Measurements from ENCODE around the gene ANO4.

ANO4 gene

GRCh38 chr12:101013993-101014392 is 219.4 kb downstream of the ANO4 start:
- Mint-ChIP-seq H3K27me3 (no peaks in the 10 kb centered on the region), H3K4me3 (no peak overlapping the region), H3K4me1 (no peaks in the 10 kb centered on the region), H3K27ac (no peak overlapping the region), H3K9me3 (peaks cover 13 to 15% of the 10 kb centered on the region in 2 donors), H3K36me3 (no peaks in the 10 kb centered on the region)
- DNase-seq, result no peak
- ATAC-seq (replicated peaks), result no peak

GRCh38 chr12:101015044-101015443 is 220.5 kb downstream of the ANO4 start:
- Mint-ChIP-seq H3K27ac (no peak overlapping the region), H3K36me3 (no peaks in the 10 kb centered on the region), H3K9me3 (peaks cover 6 to 8% of the 10 kb centered on the region in 2 donors), H3K4me3 (no peak overlapping the region), H3K4me1 (no peaks in the 10 kb centered on the region), H3K27me3 (no peaks in the 10 kb centered on the region)
- no peak for ATAC-seq (replicated peaks)
- DNase-seq, result no peak

- H3K36me3 Mint-ChIP-seq, result no peaks in the 10 kb centered on the region
- H3K9me3 Mint-ChIP-seq, result peaks cover 0 to 7% of the 10 kb centered on the region in 2 donors
Observed at GRCh38 chr12:101018540-101018939, 224.0 kb downstream of the ANO4 start.

GRCh38 chr12:101019201-101019600 is 224.6 kb downstream of the ANO4 start:
- Mint-ChIP-seq H3K4me3 (no peak overlapping the region), H3K4me1 (no peaks in the 10 kb centered on the region), H3K36me3 (no peaks in the 10 kb centered on the region), H3K27ac (no peak overlapping the region), H3K9me3 (peaks cover 0 to 7% of the 10 kb centered on the region in 2 donors), H3K27me3 (no peaks in the 10 kb centered on the region)
- no peak for ATAC-seq (replicated peaks)
- DNase-seq, result no peak

More at GRCh38 chr12:101018540-101018939, 224.0 kb downstream of the ANO4 start:
- ATAC-seq (replicated peaks) (no peak), DNase-seq (no peak)
- Mint-ChIP-seq H3K4me1 (no peaks in the 10 kb centered on the region), H3K4me3 (no peak overlapping the region), H3K27ac (no peak overlapping the region), H3K27me3 (no peaks in the 10 kb centered on the region)

- ATAC-seq (replicated peaks) (no peak), DNase-seq (no peak)
- no peaks in the 10 kb centered on the region for H3K36me3 Mint-ChIP-seq
Observed at GRCh38 chr12:101019667-101020066, 225.1 kb downstream of the ANO4 start.

GRCh38 chr12:101021442-101021841 is 226.9 kb downstream of the ANO4 start:
- no peaks in the 10 kb centered on the region for H3K27me3 Mint-ChIP-seq
- H3K36me3 Mint-ChIP-seq, result no peaks in the 10 kb centered on the region
- no peaks in the 10 kb centered on the region for H3K4me1 Mint-ChIP-seq
- ATAC-seq (replicated peaks) (no peak), DNase-seq (no peak)
- no peak overlapping the region for H3K4me3 Mint-ChIP-seq
- H3K27ac Mint-ChIP-seq, result no peak overlapping the region
- peaks cover 0 to 5% of the 10 kb centered on the region in 2 donors for H3K9me3 Mint-ChIP-seq

More at GRCh38 chr12:101019667-101020066, 225.1 kb downstream of the ANO4 start:
- H3K4me1 Mint-ChIP-seq, result no peaks in the 10 kb centered on the region
- no peaks in the 10 kb centered on the region for H3K27me3 Mint-ChIP-seq
- no peak overlapping the region for H3K27ac Mint-ChIP-seq
- H3K9me3 Mint-ChIP-seq, result peaks cover 0 to 7% of the 10 kb centered on the region in 2 donors
- H3K4me3 Mint-ChIP-seq, result no peak overlapping the region

- Mint-ChIP-seq H3K4me3 (no peak overlapping the region), H3K27me3 (no peaks in the 10 kb centered on the region), H3K4me1 (no peaks in the 10 kb centered on the region), H3K27ac (no peak overlapping the region), H3K36me3 (no peaks in the 10 kb centered on the region), H3K9me3 (peaks cover 0 to 5% of the 10 kb centered on the region in 2 donors)
- DNase-seq (no peak), ATAC-seq (replicated peaks) (no peak)
Observed at GRCh38 chr12:101021911-101022388, 227.4 kb downstream of the ANO4 start.

GRCh38 chr12:101027200-101027599 is 232.6 kb downstream of the ANO4 start:
- no peak for DNase-seq
- Mint-ChIP-seq H3K9me3 (peaks cover 27 to 31% of the 10 kb centered on the region in 2 donors), H3K4me1 (no peaks in the 10 kb centered on the region), H3K27ac (no peak overlapping the region), H3K4me3 (no peak overlapping the region), H3K36me3 (peaks cover 2 to 8% of the 10 kb centered on the region in 2 donors), H3K27me3 (peaks cover 0 to 5% of the 10 kb centered on the region in 2 donors)
- ATAC-seq (replicated peaks), result no peak

GRCh38 chr12:101027816-101028215 is 233.2 kb downstream of the ANO4 start:
- no peak overlapping the region for H3K27ac Mint-ChIP-seq

GRCh38 chr12:101038289-101038871 is 243.8 kb downstream of the ANO4 start:
- Mint-ChIP-seq H3K4me1 (no peaks in the 10 kb centered on the region), H3K27ac (no peak overlapping the region), H3K4me3 (no peak overlapping the region), H3K9me3 (peaks cover 3 to 10% of the 10 kb centered on the region in 2 donors), H3K36me3 (no peaks in the 10 kb centered on the region), H3K27me3 (no peaks in the 10 kb centered on the region)
- ATAC-seq (replicated peaks) (no peak), DNase-seq (no peak)

More at GRCh38 chr12:101027816-101028215, 233.2 kb downstream of the ANO4 start:
- H3K4me3 Mint-ChIP-seq, result no peak overlapping the region
- peaks cover 27 to 34% of the 10 kb centered on the region in 2 donors for H3K9me3 Mint-ChIP-seq
- no peak for DNase-seq
- no peak for ATAC-seq (replicated peaks)
- H3K4me1 Mint-ChIP-seq, result no peaks in the 10 kb centered on the region
- H3K27me3 Mint-ChIP-seq, result peaks cover 0 to 5% of the 10 kb centered on the region in 2 donors
- peaks cover 2 to 8% of the 10 kb centered on the region in 2 donors for H3K36me3 Mint-ChIP-seq

GRCh38 chr12:101039848-101040531 is 245.4 kb downstream of the ANO4 start:
- no peak for ATAC-seq (replicated peaks)
- H3K9me3 Mint-ChIP-seq, result peaks cover 2 to 3% of the 10 kb centered on the region in 2 donors

GRCh38 chr12:101040936-101041335 is 246.4 kb downstream of the ANO4 start:
- Mint-ChIP-seq H3K9me3 (peaks cover under 1 to 2% of the 10 kb centered on the region in 2 donors), H3K4me1 (peaks cover 2 to 6% of the 10 kb centered on the region in 2 donors), H3K27me3 (no peaks in the 10 kb centered on the region), H3K27ac (no peak overlapping the region), H3K4me3 (no peak overlapping the region), H3K36me3 (no peaks in the 10 kb centered on the region)
- DNase-seq (no peak), ATAC-seq (replicated peaks) (no peak)

More at GRCh38 chr12:101039848-101040531, 245.4 kb downstream of the ANO4 start:
- H3K27me3 Mint-ChIP-seq, result no peaks in the 10 kb centered on the region
- H3K36me3 Mint-ChIP-seq, result no peaks in the 10 kb centered on the region
- no peak overlapping the region for H3K27ac Mint-ChIP-seq
- H3K4me1 Mint-ChIP-seq, result peaks cover 2 to 6% of the 10 kb centered on the region in 2 donors
- no peak for DNase-seq
- H3K4me3 Mint-ChIP-seq, result no peak overlapping the region

GRCh38 chr12:101042211-101042610 is 247.6 kb downstream of the ANO4 start:
- ATAC-seq (replicated peaks), result no peak
- no peak for DNase-seq
- Mint-ChIP-seq H3K4me1 (peaks cover 2 to 6% of the 10 kb centered on the region in 2 donors), H3K27ac (no peak overlapping the region), H3K36me3 (no peaks in the 10 kb centered on the region), H3K9me3 (peaks cover 0 to 1% of the 10 kb centered on the region in 2 donors), H3K27me3 (no peaks in the 10 kb centered on the region), H3K4me3 (no peak overlapping the region)

GRCh38 chr12:101044512-101045059 is 250.0 kb downstream of the ANO4 start:
- H3K27me3 Mint-ChIP-seq, result no peaks in the 10 kb centered on the region
- no peak overlapping the region for H3K27ac Mint-ChIP-seq
- peak; percentile 51 to 52 for ATAC-seq (replicated peaks)

More at GRCh38 chr12:101044512-101045059, 250.0 kb downstream of the ANO4 start:
- no peak for DNase-seq
- peaks cover 0 to 1% of the 10 kb centered on the region in 2 donors for H3K9me3 Mint-ChIP-seq
- H3K4me1 Mint-ChIP-seq, result peaks cover 2 to 6% of the 10 kb centered on the region in 2 donors
- H3K4me3 Mint-ChIP-seq, result no peak overlapping the region
- no peaks in the 10 kb centered on the region for H3K36me3 Mint-ChIP-seq

Data from stimulated activated naive B cell treated with anti-CD40 and anti-IgM and Interleukin-4, amounts not matched to agents 10 μg/mL and 1 μg/mL and 100 μg/mL, for 72 hours (primary cell).